Activated CD4-positive, alpha-beta memory T cell treated with anti-CD3 and anti-CD28 coated beads, Interleukin-2, amount 10 ng/mL, durations not matched to agents 7 days and 5 days (primary cell): ENCODE measurements around the gene RASAL1. TPM values are rescaled to one million over a fixed set of nuclear protein-coding genes. Genes with fewer than 3 reads are reported as not detected.
"Not testable (repeated sequence)": the region's sequence is repeated elsewhere in the genome, so short reads cannot be mapped to it uniquely, and the experiment has no call there.

Experiments
- CTCF ChIA-PET: fragments of 350-600 bp; sonication (Branson Sonifier 250); formaldehyde crosslinking; loops from one replicate; lab custom pipeline; 2021; ENCODE audit warnings: antibody characterized with exemption, inconsistent platforms; lab: Charles Lee
- POLR2A ChIA-PET: fragments of 350-600 bp; sonication (Branson Sonifier 250); formaldehyde crosslinking; loops from one replicate; lab custom pipeline; 2021; ENCODE audit warnings: antibody characterized with exemption; lab: Charles Lee
- DNase-seq: peaks from one replicate; pipeline ENCODE4 v3.0.0-alpha.2; 2020
- H3K27ac Mint-ChIP-seq: one replicate; pipeline ENCODE4 v1.8.0; 2021; ENCODE audit warnings: mild to moderate bottlenecking, mixed read lengths
- H3K27me3 Mint-ChIP-seq: one replicate; pipeline ENCODE4 v1.8.0; 2021; ENCODE audit warnings: mixed read lengths
- H3K36me3 Mint-ChIP-seq: one replicate; pipeline ENCODE4 v1.8.0; 2021; ENCODE audit warnings: low read depth, mixed read lengths
- H3K4me1 Mint-ChIP-seq: one replicate; pipeline ENCODE4 v1.8.0; 2021; ENCODE audit warnings: mixed read lengths
- H3K4me3 Mint-ChIP-seq: one replicate; pipeline ENCODE4 v1.8.0; 2021; ENCODE audit warnings: mild to moderate bottlenecking, mixed read lengths
- H3K9me3 Mint-ChIP-seq: one replicate; pipeline ENCODE4 v1.8.0; 2021; ENCODE audit warnings: mixed read lengths
- total RNA-seq, 2 experiments: library from RNA; stranded (reverse); gene quantifications; one replicate each; pipeline ENCODE4 v1.2.3, GENCODE V29; 2021

RASAL1 gene
- total RNA-seq, 2 experiments from 2014 or later, result 0.10 to 0.35 TPM

DNA sequence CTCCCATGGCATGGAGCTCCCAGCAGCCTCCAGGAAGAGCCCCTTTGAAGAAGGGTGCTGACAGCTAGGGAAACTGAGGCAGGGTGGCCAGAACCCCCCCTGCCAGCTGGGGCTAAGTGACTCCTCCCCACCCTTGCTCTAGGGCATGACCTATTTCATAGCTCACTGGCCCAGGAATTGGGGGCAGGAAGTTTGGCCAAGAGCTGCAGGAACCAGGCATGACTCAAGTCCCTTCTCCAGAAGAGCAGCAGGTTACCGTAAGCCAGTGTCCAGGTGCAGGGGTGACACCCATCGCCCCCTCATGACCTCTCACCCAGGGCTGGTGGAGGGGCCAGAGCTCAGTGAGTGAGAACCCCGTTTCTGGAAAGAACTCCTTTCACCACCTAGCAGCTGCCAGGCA is 1.9 kb downstream of the RASAL1 start:
- no peaks in the 10 kb centered on the region for H3K36me3 Mint-ChIP-seq
- POLR2A ChIA-PET, result no interaction called here
- peaks cover 7% of the 10 kb centered on the region for H3K27me3 Mint-ChIP-seq
- CTCF ChIA-PET, result interaction anchor here (1.6 to 1.7 kb wide), 2 partner anchors 11 to 141 kb away, joined by 3 to 4 read pairs; no protein-coding TSS in a partner anchor
- H3K27ac Mint-ChIP-seq, result no peak overlapping the region
- H3K4me3 Mint-ChIP-seq, result no peak overlapping the region
- DNase-seq, result no peak
- peaks cover 13% of the 10 kb centered on the region for H3K4me1 Mint-ChIP-seq
- H3K9me3 Mint-ChIP-seq, result no peaks in the 10 kb centered on the region

DNA sequence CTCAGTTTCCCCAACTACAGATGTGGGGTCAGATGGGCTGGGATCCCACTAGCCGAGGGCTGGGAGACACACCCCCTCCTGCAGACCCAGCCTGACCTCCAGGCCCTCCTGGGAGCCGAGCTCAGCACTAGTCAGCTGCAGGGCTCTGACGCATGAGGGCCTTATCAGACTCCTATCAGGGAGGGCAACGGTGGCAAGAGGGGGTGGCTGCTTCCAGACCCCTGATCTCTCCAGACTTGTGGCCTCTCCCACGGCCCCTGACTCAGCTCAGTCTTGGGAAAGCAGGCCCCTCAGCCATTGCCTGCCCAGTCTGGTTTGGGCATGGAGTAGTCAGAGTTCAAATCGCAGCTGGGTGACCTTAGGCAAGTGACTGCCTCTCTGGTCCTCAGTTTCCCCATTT is 2.5 kb downstream of the RASAL1 start:
- CTCF ChIA-PET, result interaction anchor here (1.6 kb wide), 1 partner anchor 140 kb away, joined by 3 read pairs; no protein-coding TSS in a partner anchor
- POLR2A ChIA-PET, result no interaction called here
- Mint-ChIP-seq H3K4me1 (peaks cover 13% of the 10 kb centered on the region), H3K4me3 (no peak overlapping the region), H3K9me3 (no peaks in the 10 kb centered on the region), H3K27me3 (peaks cover 11% of the 10 kb centered on the region), H3K36me3 (no peaks in the 10 kb centered on the region), H3K27ac (no peak overlapping the region)
- DNase-seq, result no peak

DNA sequence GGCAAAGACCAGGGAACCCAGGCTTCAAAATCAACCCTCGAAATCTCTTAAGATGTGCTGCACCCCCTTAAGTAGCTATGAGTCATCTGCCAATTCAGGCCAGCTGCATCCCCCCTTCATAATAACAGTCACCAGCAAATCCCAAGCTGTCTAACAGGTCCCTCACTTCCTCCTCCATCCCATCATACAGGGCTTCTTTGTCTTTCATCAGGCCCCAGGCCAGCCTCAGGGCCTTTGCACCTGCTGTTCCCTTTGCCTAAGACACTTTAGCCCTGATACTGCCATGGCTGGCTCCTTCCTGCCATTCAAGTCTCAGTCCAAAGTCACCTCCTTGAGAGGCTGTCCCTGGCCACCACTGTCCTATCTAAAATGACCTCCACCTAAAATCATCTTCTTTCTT is 4.0 kb downstream of the RASAL1 start:
- ChIA-PET POLR2A (no interaction called here), CTCF (no interaction called here)
- DNase-seq, result no peak
- no peak overlapping the region for H3K27ac Mint-ChIP-seq
- H3K36me3 Mint-ChIP-seq, result no peaks in the 10 kb centered on the region
- no peaks in the 10 kb centered on the region for H3K9me3 Mint-ChIP-seq
- H3K4me1 Mint-ChIP-seq, result peaks cover 10% of the 10 kb centered on the region
- H3K27me3 Mint-ChIP-seq, result peaks cover 11% of the 10 kb centered on the region
- no peak overlapping the region for H3K4me3 Mint-ChIP-seq

DNA sequence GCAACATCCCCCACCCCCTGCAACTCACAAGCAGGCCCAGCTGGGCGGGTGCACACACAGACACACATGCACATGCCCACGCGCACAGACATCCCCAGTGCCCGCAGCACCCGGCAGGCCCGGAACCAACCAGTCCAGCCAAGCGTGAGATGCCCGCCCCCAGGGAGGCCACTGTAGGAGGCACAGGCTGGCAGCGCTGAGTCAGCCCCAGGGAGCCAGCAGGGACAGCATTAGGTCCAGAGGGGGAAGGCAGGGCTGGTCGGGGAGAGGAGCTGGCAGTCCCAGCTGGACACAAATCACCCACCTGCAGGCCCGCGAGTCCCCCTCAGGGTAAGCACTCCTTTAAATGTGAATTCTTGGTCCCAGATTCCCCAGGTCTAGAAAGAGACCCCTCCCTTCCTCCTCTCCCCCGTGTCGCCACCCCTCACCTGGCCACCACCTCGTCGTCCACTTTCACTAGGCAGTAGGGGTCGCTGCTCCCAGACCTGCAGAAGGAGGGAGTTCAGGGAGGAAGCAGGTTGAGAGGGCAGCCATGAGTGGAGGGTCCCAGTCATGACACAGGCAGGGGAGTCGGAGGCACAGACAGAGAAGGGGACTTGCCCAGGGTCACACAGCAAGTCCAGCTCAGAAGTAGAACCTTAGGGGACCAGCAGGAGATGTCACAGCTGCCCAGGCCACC is 5.0 kb downstream of the RASAL1 start:
- Mint-ChIP-seq H3K27me3 (peaks cover 6% of the 10 kb centered on the region), H3K9me3 (no peaks in the 10 kb centered on the region), H3K36me3 (no peaks in the 10 kb centered on the region), H3K27ac (no peak overlapping the region), H3K4me3 (no peak overlapping the region), H3K4me1 (peaks cover 2% of the 10 kb centered on the region)
- POLR2A ChIA-PET, result no interaction called here
- CTCF ChIA-PET, result no interaction called here
- DNase-seq, result no peak

DNA sequence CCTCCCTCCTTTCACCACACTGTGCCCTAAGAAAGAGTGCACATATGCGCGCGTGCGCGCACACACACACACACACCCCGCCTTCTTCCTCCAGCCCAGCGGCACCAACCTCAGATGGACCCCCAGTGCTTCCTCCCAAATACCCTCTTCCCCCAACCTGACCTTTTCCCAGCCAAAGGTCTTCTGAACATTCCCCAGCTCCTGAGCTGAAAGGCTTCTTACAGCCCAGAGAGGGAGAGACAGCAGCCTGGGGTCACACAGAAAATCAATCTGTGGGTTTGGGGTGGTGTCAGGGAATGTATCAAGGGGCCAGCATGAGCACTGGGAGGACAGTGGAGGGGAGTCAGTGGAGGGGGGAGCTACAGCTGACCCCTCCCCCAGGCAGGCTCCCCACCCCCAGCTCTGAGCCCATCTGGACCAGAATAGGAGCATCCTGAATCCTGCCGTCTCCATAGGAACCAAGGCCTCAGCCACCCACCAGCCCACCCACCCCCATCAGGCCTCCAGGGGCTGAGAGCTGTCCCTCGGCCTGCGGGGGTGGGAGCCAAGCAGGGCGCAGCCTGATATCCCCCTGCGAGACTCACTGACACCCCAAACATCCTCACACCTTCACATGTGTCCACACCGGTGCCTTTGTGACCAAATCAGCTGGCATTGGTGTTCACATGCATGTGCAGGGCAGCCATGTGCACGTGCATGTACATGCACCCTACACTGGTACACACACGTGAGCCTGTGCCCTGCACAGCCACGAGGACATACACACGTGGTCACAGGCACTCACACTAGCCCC is 5.7 kb downstream of the RASAL1 start:
- no peak overlapping the region for H3K27ac Mint-ChIP-seq
- H3K4me3 Mint-ChIP-seq, result no peak overlapping the region
- ChIA-PET CTCF (no interaction called here), POLR2A (no interaction called here)
- H3K27me3 Mint-ChIP-seq, result peaks cover 6% of the 10 kb centered on the region
- H3K36me3 Mint-ChIP-seq, result no peaks in the 10 kb centered on the region
- no peaks in the 10 kb centered on the region for H3K4me1 Mint-ChIP-seq
- H3K9me3 Mint-ChIP-seq, result no peaks in the 10 kb centered on the region
- no peak for DNase-seq

DNA sequence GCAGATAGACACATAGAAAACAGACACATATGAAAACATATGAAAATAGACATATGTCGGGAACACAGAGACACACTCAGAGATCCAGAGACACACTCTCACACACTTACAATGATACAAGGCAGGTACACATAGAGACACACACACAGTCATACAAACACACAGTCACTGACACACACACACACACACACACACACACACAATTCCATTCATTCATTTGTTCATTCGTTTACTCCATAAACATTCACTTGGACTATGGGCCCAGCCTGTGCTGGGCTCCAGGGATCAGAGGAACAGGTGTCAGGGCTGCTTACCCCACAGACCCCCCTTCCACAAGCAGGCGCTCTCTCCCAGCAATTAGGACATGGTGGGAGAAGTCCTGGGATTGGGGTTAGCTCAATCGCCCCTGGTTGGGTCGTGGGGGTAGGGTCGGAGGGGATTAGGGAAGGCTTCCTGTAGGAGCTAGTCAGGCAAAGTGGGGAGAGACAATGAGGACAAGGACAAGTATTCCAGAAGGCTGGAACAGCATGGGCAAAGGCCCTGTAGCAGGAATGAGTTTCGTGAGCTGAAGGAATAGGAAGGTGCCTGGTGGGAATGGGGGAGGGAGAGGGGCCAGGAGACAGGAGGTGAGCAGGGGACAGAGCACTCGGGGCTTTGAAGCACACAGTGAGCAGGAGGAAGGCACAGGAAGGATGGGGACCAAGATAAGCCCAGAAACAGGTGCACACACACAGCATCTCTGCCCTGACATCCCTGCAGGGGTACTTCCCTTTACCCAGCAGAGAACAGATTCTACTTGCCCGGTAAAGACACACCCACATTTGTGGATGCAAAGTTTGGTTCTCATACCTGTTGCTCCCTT is 6.5 kb downstream of the RASAL1 start:
- H3K36me3 Mint-ChIP-seq, result peaks cover 3% of the 10 kb centered on the region
- H3K4me1 Mint-ChIP-seq, result no peaks in the 10 kb centered on the region
- peaks cover 7% of the 10 kb centered on the region for H3K27me3 Mint-ChIP-seq
- no peak for DNase-seq
- CTCF ChIA-PET, result no interaction called here
- peaks cover 2% of the 10 kb centered on the region for H3K9me3 Mint-ChIP-seq
- H3K27ac Mint-ChIP-seq, result no peak overlapping the region
- H3K4me3 Mint-ChIP-seq, result no peak overlapping the region
- POLR2A ChIA-PET, result no interaction called here

DNA sequence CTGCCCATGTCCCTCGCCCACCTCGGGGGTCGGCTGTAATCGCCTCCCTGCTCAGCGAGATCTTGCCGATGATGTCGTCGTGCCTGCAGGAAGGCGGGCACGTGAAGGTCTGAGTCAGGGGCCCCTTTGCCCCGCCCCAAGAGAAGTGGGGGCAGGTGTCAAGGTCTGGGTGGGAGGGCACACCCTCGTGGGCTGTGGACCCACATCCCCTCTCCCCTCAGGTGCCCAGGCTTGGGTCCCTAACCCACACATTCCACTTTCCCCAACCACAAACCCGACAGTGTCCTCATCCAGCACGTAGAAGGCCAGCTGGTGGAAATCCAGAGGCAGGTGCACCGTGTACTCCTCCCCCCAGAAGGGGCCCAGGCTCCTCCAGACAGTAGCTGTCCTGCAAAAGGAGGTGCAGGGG is 7.8 kb downstream of the RASAL1 start:
- Mint-ChIP-seq H3K27me3 (peaks cover 11% of the 10 kb centered on the region), H3K27ac (no peak overlapping the region), H3K4me1 (no peaks in the 10 kb centered on the region), H3K36me3 (peaks cover 3% of the 10 kb centered on the region), H3K9me3 (peaks cover 5% of the 10 kb centered on the region), H3K4me3 (no peak overlapping the region)
- CTCF ChIA-PET, result no interaction called here
- no peak for DNase-seq
- POLR2A ChIA-PET, result no interaction called here

DNA sequence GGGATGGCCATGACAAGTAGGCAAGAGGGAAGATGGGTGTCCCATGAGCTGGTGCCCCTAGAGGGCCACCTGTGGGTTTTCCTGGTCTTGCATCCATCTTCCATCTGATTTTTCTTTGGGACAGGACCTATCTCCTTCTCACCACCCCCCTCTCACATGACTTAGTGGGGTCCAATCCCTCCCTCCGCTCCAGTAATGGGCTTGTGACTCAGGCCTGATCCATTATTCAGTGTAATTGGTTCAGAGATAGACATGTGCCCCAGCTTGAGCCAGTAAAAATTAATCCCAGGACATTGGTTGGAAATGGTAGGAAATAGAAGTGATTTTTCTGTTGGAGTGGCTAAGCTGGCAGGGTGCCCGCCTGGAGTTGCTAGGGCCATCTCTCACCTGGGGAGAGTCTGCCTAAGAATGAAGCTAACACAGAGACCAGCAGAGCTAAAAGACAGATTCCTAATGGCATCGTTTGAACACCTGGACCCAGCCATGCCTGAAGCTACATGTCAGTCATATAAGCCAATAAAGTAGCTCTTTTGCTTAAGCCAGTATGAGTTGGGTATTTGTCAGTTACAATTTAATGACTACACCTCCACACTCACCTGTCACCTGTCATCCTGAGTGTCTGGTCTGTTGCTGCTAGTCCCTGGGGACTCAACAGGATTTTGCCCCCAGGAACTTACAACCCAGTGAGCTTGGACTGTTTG is 14.7 kb downstream of the RASAL1 start:
- Mint-ChIP-seq H3K9me3 (peaks cover 5% of the 10 kb centered on the region), H3K4me3 (no peak overlapping the region), H3K4me1 (no peaks in the 10 kb centered on the region), H3K27me3 (peaks cover 12% of the 10 kb centered on the region), H3K27ac (no peak overlapping the region), H3K36me3 (peaks cover 3% of the 10 kb centered on the region)
- ChIA-PET CTCF (interaction anchor here (1.5 kb wide), 1 partner anchor 32 kb away, joined by 5 read pairs; no protein-coding TSS in a partner anchor), POLR2A (no interaction called here)
- DNase-seq, result no peak

DNA sequence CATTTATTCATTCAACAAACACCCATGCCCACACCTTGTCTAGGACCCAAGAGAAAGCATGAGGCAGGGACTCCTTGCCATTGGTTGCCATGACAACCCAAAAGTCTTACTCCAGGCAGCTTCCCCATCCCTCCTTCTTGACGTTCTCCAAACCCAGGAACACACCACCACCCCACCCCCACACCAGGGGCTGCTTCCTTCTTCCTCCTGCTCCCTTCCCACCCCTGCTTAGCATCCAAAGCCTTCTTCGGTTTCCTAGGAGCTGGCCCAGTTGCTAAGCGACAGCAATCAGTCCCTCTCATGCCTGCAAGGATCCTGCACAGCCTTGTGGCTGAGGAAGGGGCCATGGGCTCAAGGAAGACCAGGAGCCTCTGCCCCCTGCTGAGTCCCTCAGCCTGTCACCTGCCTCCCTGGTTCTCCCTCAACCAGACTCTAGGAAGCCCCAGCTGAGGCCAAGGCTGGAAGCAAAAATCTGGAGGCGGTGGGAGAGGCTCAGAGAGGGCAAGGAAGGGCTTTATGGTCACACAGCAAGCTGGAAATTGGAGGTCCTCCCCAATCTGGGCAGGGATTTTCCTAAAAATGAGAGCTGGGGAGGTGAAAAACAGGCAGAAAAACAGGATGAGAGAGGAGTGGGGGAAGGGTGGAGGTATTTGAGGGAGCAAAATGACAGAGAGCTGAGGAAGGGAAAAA is 15.4 kb downstream of the RASAL1 start:
- Mint-ChIP-seq H3K4me1 (no peaks in the 10 kb centered on the region), H3K36me3 (peaks cover 3% of the 10 kb centered on the region), H3K9me3 (peaks cover 5% of the 10 kb centered on the region), H3K4me3 (no peak overlapping the region), H3K27me3 (peaks cover 12% of the 10 kb centered on the region), H3K27ac (no peak overlapping the region)
- ChIA-PET CTCF (interaction anchor here (1.5 kb wide), 1 partner anchor 33 kb away, joined by 5 read pairs; no protein-coding TSS in a partner anchor), POLR2A (no interaction called here)
- DNase-seq, result no peak

DNA sequence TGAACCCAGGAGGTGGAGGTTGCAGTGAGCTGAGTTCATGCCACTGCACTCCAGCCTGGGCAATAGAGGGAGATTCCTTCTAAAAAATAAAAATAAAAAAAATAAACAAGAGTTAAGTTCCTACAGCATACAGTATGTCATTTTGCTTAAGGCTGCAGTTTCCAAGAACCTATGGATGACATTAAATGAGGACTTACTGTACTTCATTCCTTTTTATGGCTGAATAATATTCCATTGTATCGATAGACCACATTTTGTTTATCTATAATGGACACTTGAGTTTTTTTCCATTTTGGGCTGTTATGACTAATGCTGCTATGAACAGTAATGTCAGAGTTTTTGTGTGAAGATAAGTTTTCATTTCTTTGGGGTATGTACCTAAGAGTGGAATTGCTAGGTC is 17.4 kb downstream of the RASAL1 start:
- H3K4me1 Mint-ChIP-seq, result no peaks in the 10 kb centered on the region
- CTCF ChIA-PET, result no interaction called here
- no peak for DNase-seq
- no peak overlapping the region for H3K27ac Mint-ChIP-seq
- H3K9me3 Mint-ChIP-seq, result peaks cover under 1% of the 10 kb centered on the region
- H3K36me3 Mint-ChIP-seq, result no peaks in the 10 kb centered on the region
- POLR2A ChIA-PET, result no interaction called here
- H3K27me3 Mint-ChIP-seq, result peaks cover 6% of the 10 kb centered on the region
- H3K4me3 Mint-ChIP-seq, result no peak overlapping the region

DNA sequence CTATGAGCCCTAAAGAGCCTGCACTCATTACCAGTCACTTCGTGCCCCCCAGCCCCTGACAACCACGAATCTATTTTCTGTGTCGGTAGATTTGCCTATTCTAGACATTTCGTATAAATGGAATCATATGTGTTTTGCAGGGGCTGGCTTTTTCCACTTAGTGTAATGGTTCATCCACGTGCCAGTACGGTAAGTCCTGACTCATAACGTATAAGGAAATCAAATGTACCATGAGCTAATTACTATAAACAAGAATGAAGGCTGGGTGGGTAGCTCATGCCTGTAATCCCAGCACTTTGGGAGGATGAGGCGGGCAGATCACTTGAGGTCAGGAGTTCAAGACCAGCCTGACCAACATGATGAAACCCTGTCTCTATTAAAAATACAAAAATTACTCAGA is 17.9 kb downstream of the RASAL1 start:
- H3K27ac Mint-ChIP-seq, POLR2A ChIA-PET: not testable (repeated sequence)

DNA sequence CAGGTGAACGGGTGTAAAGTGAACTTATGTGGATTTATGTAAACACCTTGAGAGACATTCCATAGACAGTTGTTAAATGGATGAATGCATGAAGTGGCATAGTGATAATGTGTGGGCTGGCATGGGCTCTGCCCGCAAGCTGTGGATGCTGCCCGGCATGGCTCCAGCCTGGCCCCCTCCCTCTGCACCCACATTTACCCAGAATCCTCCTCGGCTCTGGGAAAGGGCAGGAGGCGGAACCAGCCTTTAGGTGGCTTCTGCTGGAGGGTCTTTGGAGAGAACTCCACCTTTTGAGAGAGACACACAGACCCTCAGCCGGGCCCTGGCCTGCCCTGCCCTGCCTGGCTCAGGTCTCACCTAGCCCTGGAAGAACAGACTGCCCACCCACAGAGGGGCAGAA is 18.7 kb downstream of the RASAL1 start:
- Mint-ChIP-seq H3K27me3 (peaks cover under 1% of the 10 kb centered on the region), H3K9me3 (no peaks in the 10 kb centered on the region), H3K36me3 (no peaks in the 10 kb centered on the region), H3K4me3 (no peak overlapping the region), H3K4me1 (no peaks in the 10 kb centered on the region), H3K27ac (no peak overlapping the region)
- DNase-seq, result no peak
- CTCF ChIA-PET, result no interaction called here
- POLR2A ChIA-PET, result no interaction called here

More for the DNA sequence above, 17.9 kb downstream of the RASAL1 start:
- H3K9me3 Mint-ChIP-seq, H3K27me3 Mint-ChIP-seq, DNase-seq, H3K4me3 Mint-ChIP-seq, CTCF ChIA-PET, H3K36me3 Mint-ChIP-seq, H3K4me1 Mint-ChIP-seq: not testable (repeated sequence)
